Sigmoid colon (tissue), 4 donors: ENCODE results near the gene RAB23.

Experiments
- POLR2AphosphoS5 ChIP-seq, 4 donors: sonication (generic); formaldehyde crosslinking; IDR thresholded peaks; one replicate each; pipeline ENCODE4 v1.6.1; 2017; ENCODE audit warnings: antibody characterized with exemption in 4 of 4
- TF ChIP-seq, protein P1 (sequence below), 4 experiments: fragments of 450-650 bp in 3 of 4; fragments of 200-600 bp in 1 of 4; IDR thresholded peaks; one replicate each; pipeline ENCODE4 v1.5.1; 2016 to 2019; ENCODE audit warnings: antibody characterized with exemption in 4 of 4, mild to moderate bottlenecking in 3 of 4, moderate library complexity in 2 of 4

DNA sequence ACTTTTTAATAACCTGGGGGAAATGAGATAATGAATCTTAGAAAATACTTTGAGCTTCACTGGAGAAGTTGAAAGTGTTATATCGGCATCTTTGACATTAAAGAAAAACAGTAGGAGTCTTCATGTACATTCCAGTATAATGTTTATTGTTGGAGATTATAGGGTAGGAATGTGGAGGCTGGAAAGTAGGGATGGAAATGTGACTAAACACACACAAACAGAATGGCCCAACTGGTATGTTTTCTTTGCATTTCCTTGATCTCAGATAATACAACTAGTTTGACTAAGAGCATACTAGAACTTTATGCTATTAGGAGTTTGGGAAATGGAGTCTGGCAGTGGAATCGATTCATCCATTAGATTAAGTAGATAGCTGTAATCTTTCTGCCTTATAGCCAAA is 60.1 kb downstream of the RAB23 start:
- TF ChIP-seq, protein P1, sequence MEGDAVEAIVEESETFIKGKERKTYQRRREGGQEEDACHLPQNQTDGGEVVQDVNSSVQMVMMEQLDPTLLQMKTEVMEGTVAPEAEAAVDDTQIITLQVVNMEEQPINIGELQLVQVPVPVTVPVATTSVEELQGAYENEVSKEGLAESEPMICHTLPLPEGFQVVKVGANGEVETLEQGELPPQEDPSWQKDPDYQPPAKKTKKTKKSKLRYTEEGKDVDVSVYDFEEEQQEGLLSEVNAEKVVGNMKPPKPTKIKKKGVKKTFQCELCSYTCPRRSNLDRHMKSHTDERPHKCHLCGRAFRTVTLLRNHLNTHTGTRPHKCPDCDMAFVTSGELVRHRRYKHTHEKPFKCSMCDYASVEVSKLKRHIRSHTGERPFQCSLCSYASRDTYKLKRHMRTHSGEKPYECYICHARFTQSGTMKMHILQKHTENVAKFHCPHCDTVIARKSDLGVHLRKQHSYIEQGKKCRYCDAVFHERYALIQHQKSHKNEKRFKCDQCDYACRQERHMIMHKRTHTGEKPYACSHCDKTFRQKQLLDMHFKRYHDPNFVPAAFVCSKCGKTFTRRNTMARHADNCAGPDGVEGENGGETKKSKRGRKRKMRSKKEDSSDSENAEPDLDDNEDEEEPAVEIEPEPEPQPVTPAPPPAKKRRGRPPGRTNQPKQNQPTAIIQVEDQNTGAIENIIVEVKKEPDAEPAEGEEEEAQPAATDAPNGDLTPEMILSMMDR (IDR thresholded peaks at IDR 0.05): no peak
- TF ChIP-seq POLR2AphosphoS5 (IDR thresholded peaks at IDR 0.05): no peak
